Fibroblast of lung (primary cell): ENCODE measurements around the gene CTSD. TPM values are rescaled to one million over a fixed set of nuclear protein-coding genes. Genes with fewer than 3 reads are reported as not detected.

Experiments
- DNase-seq, 2 donors: peaks; one replicate each; pipeline versions ENCODE4 v3.0.0 to v3.0.0-alpha.2; 2010; ENCODE audit warnings: low read depth in 2 of 2
- H2AFZ ChIP-seq: 2 replicates; pipeline ENCODE4 v1.5.1; 2012; ENCODE audit warnings: low read length, control low read depth, inconsistent platforms
- H3K27ac ChIP-seq: 2 replicates; pipeline ENCODE4 v1.5.1; 2011; ENCODE audit warnings: low read length, control low read depth; ENCODE audit not compliant: insufficient read depth
- H3K27me3 ChIP-seq: 2 replicates; pipeline ENCODE4 v1.5.1; 2011; ENCODE audit warnings: mild to moderate bottlenecking, low read length; ENCODE audit not compliant: control insufficient read depth, insufficient read depth
- H3K36me3 ChIP-seq: 2 replicates; pipeline ENCODE4 v1.5.1; 2011; ENCODE audit warnings: low read length; ENCODE audit not compliant: control insufficient read depth, insufficient read depth
- H3K4me1 ChIP-seq: 2 replicates; pipeline ENCODE4 v1.5.1; 2011; ENCODE audit warnings: low read length; ENCODE audit not compliant: control insufficient read depth, insufficient read depth; ENCODE audit errors: extremely low read depth
- H3K4me2 ChIP-seq: 2 replicates; pipeline ENCODE4 v1.5.1; 2011; ENCODE audit warnings: low read length, control low read depth; ENCODE audit not compliant: insufficient read depth; ENCODE audit errors: extremely low read depth
- H3K4me3 ChIP-seq, 4 experiments: fragments of 200-600 bp in 1 of 4; sonication (generic) in 1 of 4; replicated peaks in 1 of 4; 2 replicates each; pipeline ENCODE4 v1.5.1; 2011 to 2016; ENCODE audit warnings: low read length in 4 of 4, low read depth in 3 of 4, mild to moderate bottlenecking in 3 of 4, control low read depth in 2 of 4, inconsistent platforms in 1 of 4, mixed read lengths in 1 of 4; ENCODE audit not compliant: insufficient read depth in 1 of 4; ENCODE audit errors: control extremely low read depth in 1 of 4
- H3K79me2 ChIP-seq: 2 replicates; pipeline ENCODE4 v1.5.1; 2012; ENCODE audit warnings: mild to moderate bottlenecking, low read length, inconsistent platforms; ENCODE audit not compliant: control insufficient read depth, insufficient read depth
- H3K9ac ChIP-seq: 2 replicates; pipeline ENCODE4 v1.5.1; 2011; ENCODE audit warnings: mild to moderate bottlenecking, low read length, control low read depth; ENCODE audit not compliant: insufficient read depth
- H3K9me3 ChIP-seq: 2 replicates; pipeline ENCODE4 v1.5.1; 2012; ENCODE audit warnings: low read depth, low read length; ENCODE audit not compliant: control insufficient read depth, insufficient read depth
- H4K20me1 ChIP-seq: 2 replicates; pipeline ENCODE4 v1.5.1; 2011; ENCODE audit warnings: low read length; ENCODE audit not compliant: control insufficient read depth, insufficient read depth; ENCODE audit errors: extremely low read depth
- EZH2 ChIP-seq: IDR thresholded peaks from 2 replicates; pipeline ENCODE4 v1.5.1; 2012; ENCODE audit warnings: low read length, control low read depth, mild to moderate bottlenecking; ENCODE audit errors: missing control alignments
- polyA plus RNA-seq, 2 donors: library from polyadenylated mRNA; depleted of rRNA in 1 of 2; stranded (reverse) in 1 of 2; unstranded in 1 of 2; fragments of >200 nt; gene quantifications; 2 replicates each; pipeline ENCODE4 v1.2.1, GENCODE V29; 2011 to 2012; ENCODE audit warnings: missing spikeins in 1 of 2
- total RNA-seq: library from RNA; depleted of rRNA; stranded (reverse); fragments of >200 nt; gene quantifications from 2 replicates; pipeline ENCODE4 v1.2.1, GENCODE V29; 2014
- TF ChIP-seq, protein P1 (sequence below), 2 donors: IDR thresholded peaks in 1 of 2; conservative IDR thresholded peaks in 1 of 2; 1 replicate in 1 of 2; 2 replicates in 1 of 2; pipeline ENCODE4 v1.5.1; 2011 to 2012; ENCODE audit warnings: low read length in 2 of 2, control low read depth in 1 of 2, inconsistent platforms in 1 of 2, low read depth in 1 of 2, mild to moderate bottlenecking in 1 of 2

Gene CTSD
- total and polyA plus RNA-seq, 2 donors (not counting 1 experiment from before 2014, with no cell fraction given), result 135 to 253 TPM

DNA sequence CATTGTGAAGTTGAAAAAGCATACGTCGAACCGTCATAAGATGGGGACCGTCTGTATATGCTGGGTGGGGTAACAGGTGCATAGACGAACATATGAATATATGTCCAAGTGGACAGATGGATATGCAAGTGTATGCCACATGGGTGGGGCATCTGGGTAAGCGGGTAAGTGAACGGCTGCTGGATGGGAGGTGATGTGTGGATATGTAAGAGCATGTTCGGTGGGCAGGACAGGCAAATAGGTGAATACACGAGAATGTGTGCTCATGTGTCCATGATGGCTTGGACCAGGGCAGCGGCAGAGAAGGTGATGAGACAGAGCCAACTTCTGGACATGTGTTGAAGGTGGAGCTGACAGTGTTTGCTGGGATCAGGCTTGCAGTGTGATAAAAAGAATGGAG is 25.3 kb downstream of the CTSD start:
- Histone ChIP-seq H3K4me2 (no peak overlapping the region), H3K9me3 (no peaks in the 10 kb centered on the region), H3K4me1 (no peaks in the 10 kb centered on the region), H3K27me3 (peaks cover 7% of the 10 kb centered on the region), H4K20me1 (no peaks in the 10 kb centered on the region), H3K79me2 (no peaks in the 10 kb centered on the region), H2AFZ (no peak overlapping the region), H3K36me3 (no peaks in the 10 kb centered on the region), H3K9ac (no peak overlapping the region), H3K4me3 (no peak overlapping the region), H3K27ac (no peak overlapping the region)
- TF ChIP-seq, protein P1, sequence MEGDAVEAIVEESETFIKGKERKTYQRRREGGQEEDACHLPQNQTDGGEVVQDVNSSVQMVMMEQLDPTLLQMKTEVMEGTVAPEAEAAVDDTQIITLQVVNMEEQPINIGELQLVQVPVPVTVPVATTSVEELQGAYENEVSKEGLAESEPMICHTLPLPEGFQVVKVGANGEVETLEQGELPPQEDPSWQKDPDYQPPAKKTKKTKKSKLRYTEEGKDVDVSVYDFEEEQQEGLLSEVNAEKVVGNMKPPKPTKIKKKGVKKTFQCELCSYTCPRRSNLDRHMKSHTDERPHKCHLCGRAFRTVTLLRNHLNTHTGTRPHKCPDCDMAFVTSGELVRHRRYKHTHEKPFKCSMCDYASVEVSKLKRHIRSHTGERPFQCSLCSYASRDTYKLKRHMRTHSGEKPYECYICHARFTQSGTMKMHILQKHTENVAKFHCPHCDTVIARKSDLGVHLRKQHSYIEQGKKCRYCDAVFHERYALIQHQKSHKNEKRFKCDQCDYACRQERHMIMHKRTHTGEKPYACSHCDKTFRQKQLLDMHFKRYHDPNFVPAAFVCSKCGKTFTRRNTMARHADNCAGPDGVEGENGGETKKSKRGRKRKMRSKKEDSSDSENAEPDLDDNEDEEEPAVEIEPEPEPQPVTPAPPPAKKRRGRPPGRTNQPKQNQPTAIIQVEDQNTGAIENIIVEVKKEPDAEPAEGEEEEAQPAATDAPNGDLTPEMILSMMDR (conservative IDR thresholded peaks at IDR 0.05 in 1 of 2, IDR thresholded peaks at IDR 0.05 in 1 of 2; ENCODE audit: low read depth in 1 of 2, low read length in 2 of 2), result no peak
- no peak for TF ChIP-seq EZH2
- DNase-seq, result no peak

DNA sequence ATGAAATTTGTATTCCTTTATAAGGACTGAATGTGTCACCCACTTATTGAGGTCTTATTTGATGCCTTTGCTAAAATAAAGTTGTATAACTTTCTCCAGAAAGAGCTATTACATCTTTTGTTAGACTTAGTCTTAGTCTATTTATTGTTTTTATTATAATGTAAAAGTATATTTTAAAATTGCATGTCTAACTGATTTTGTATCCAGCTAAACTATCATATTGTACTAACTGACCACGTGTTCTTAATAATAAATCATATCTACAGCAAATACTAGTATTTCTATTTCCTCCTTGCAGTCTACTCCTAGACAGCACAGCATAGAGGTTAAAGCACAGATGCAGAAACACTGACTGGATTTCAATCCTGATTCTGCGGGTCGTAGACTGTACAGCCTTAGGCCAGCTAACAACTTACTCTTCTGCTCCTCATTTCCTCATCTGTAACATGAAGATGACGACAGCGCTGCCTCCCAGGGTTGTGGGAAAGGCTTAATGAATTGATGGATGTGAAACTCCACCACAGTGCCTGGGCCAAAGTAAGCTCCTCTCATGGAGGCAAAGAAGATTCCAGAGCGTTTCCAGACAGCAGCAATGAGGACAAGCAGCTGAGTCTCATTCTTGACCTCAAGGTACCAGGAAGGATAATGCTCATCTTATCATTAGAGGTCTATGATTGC is 26.5 kb downstream of the CTSD start:
- Histone ChIP-seq H3K27ac (no peak overlapping the region), H3K9ac (no peak overlapping the region), H2AFZ (no peak overlapping the region), H3K36me3 (no peaks in the 10 kb centered on the region), H3K27me3 (peaks cover 7% of the 10 kb centered on the region), H4K20me1 (no peaks in the 10 kb centered on the region), H3K9me3 (no peaks in the 10 kb centered on the region), H3K4me2 (no peak overlapping the region), H3K4me3 (no peak overlapping the region), H3K4me1 (no peaks in the 10 kb centered on the region), H3K79me2 (no peaks in the 10 kb centered on the region)
- TF ChIP-seq EZH2, result no peak
- TF ChIP-seq, protein P1 (conservative IDR thresholded peaks at IDR 0.05 in 1 of 2, IDR thresholded peaks at IDR 0.05 in 1 of 2; ENCODE audit: low read depth in 1 of 2, low read length in 2 of 2), result no peak
- DNase-seq, result no peak

DNA sequence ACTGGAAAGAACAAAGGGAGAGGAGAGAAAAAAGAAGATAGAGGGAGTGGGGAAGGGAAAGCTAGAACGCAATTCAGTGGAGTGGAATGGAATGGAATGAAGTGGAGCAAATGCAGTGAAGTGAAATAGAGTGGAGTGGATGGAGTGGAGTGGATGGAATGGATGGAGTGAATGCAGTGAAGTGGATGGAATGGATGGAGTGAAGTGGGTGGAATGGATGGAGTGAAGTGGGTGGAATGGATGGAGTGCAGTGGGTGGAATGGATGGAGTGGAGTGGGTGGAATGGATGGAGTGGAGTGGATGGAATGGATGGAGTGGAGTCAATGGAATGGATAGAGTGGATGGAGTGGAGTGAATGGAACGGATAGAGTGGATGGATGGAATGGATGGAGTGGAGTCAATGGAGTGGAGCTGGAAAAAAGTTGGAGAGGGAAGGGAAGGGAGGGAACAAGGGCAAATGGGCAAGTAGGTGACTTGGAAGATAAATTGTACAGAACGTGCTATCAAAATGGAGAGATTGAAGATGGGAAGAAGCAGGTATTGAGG is 27.2 kb downstream of the CTSD start:
- no peak overlapping the region for H3K9ac ChIP-seq
- TF ChIP-seq, protein P1 (conservative IDR thresholded peaks at IDR 0.05 in 1 of 2, IDR thresholded peaks at IDR 0.05 in 1 of 2; ENCODE audit: low read depth in 1 of 2, low read length in 2 of 2), result no peak
- no peak for TF ChIP-seq EZH2
- no peaks in the 10 kb centered on the region for H4K20me1 ChIP-seq
- no peaks in the 10 kb centered on the region for H3K4me1 ChIP-seq
- no peak overlapping the region for H3K27ac ChIP-seq
- H3K4me2 ChIP-seq, result no peak overlapping the region
- H3K9me3 ChIP-seq, result no peaks in the 10 kb centered on the region
- peaks cover 7% of the 10 kb centered on the region for H3K27me3 ChIP-seq
- no peak overlapping the region for H2AFZ ChIP-seq
- DNase-seq, result peak in 1 of 2 donors; percentile 39
- H3K4me3 ChIP-seq, result no peak overlapping the region
- no peaks in the 10 kb centered on the region for H3K79me2 ChIP-seq
- no peaks in the 10 kb centered on the region for H3K36me3 ChIP-seq
